Endothelial cell of umbilical vein (primary cell): ENCODE data around the gene DSG2. TPM values are rescaled to one million over a fixed set of nuclear protein-coding genes. Genes with fewer than 3 reads are reported as not detected.

Experiments
- BruUV-seq: library from RNA; stranded (reverse); fragments of 400-500 nt; replicated peaks from 2 replicates; lab custom pipeline; 2021; lab: Mats Ljungman, UMichigan
- CTCF ChIA-PET: fragments of 300-600, 350-600 bp; sonication (Branson Sonifier 250); formaldehyde crosslinking; loops from one replicate; lab custom pipeline; 2021; ENCODE audit warnings: antibody characterized with exemption, inconsistent platforms; lab: Charles Lee
- POLR2A ChIA-PET: fragments of 300-600, 350-600 bp; sonication (Branson Sonifier 250); formaldehyde crosslinking; loops from one replicate; lab custom pipeline; 2021; ENCODE audit warnings: antibody characterized with exemption, inconsistent platforms; lab: Charles Lee
- DNase-seq: peaks from one replicate; pipeline ENCODE4 v3.0.0-alpha.2; 2011; ENCODE audit warnings: low read depth, low spot score
- FAIRE-seq: peaks from 2 replicates; lab custom pipeline; 2011; peaks lifted over from hg19 to GRCh38; lab: Jason Lieb, UNC
- H2AFZ ChIP-seq: 2 replicates; pipeline ENCODE4 v1.6.0; 2012; ENCODE audit warnings: low read depth, low read length, control low read depth, inconsistent platforms
- H3K27ac ChIP-seq: 2 replicates; pipeline ENCODE4 v1.5.1; 2011; ENCODE audit warnings: low read depth, mild to moderate bottlenecking, control low read depth, low read length, moderate library complexity; ENCODE audit not compliant: insufficient read depth
- H3K27me3 ChIP-seq, 2 experiments: 2 replicates each; pipeline versions ENCODE4 v1.6.0 to v1.6.1; 2011; ENCODE audit warnings: low read length in 2 of 2, mixed read lengths in 1 of 2; ENCODE audit not compliant: control insufficient read depth in 2 of 2, insufficient read depth in 2 of 2
- H3K36me3 ChIP-seq, 2 experiments: 2 replicates in 1 of 2; 3 replicates in 1 of 2; pipeline ENCODE4 v1.5.1; 2011; ENCODE audit warnings: low read length in 2 of 2, mild to moderate bottlenecking in 1 of 2, moderate library complexity in 1 of 2; ENCODE audit not compliant: control insufficient read depth in 2 of 2, insufficient read depth in 2 of 2; ENCODE audit errors: extremely low read depth in 1 of 2
- H3K4me1 ChIP-seq: 3 replicates; pipeline ENCODE4 v1.5.1; 2011; ENCODE audit warnings: mild to moderate bottlenecking, low read length; ENCODE audit not compliant: control insufficient read depth, insufficient read depth; ENCODE audit errors: extremely low read depth
- H3K4me2 ChIP-seq: 2 replicates; pipeline ENCODE4 v1.6.1; 2011; ENCODE audit warnings: low read length, control low read depth, mixed read lengths; ENCODE audit not compliant: insufficient read depth
- H3K4me3 ChIP-seq, 3 experiments: fragments of 200-600 bp in 1 of 3; sonication (generic), shearing (Covaris generic) in 1 of 3; replicated peaks in 1 of 3; 2 replicates each; pipeline ENCODE4 v1.5.1; 2011 to 2016; ENCODE audit warnings: control low read depth in 3 of 3, low read length in 3 of 3, mild to moderate bottlenecking in 2 of 3, inconsistent platforms in 1 of 3, low read depth in 1 of 3, moderate library complexity in 1 of 3; ENCODE audit not compliant: insufficient read depth in 1 of 3
- H3K79me2 ChIP-seq: 2 replicates; pipeline ENCODE4 v1.6.0; 2012; ENCODE audit warnings: low read length, inconsistent platforms; ENCODE audit not compliant: control insufficient read depth, insufficient read depth
- H3K9ac ChIP-seq: replicated peaks from 2 replicates; pipeline ENCODE3; 2011; ENCODE audit warnings: low read length, control low read depth; ENCODE audit not compliant: insufficient read depth; ENCODE audit errors: extremely low read depth
- H3K9me1 ChIP-seq: replicated peaks from 3 replicates; pipeline ENCODE4 v1.6.0; 2011; ENCODE audit warnings: mild to moderate bottlenecking, low read length; ENCODE audit not compliant: control insufficient read depth, insufficient read depth; ENCODE audit errors: extremely low read depth
- H3K9me3 ChIP-seq: replicated peaks from 2 replicates; pipeline ENCODE4 v1.5.1; 2012; ENCODE audit warnings: low read length, inconsistent platforms; ENCODE audit not compliant: control insufficient read depth, insufficient read depth
- H4K20me1 ChIP-seq: replicated peaks from 2 replicates; pipeline ENCODE3; 2011; ENCODE audit warnings: mild to moderate bottlenecking, low read length; ENCODE audit not compliant: control insufficient read depth, insufficient read depth; ENCODE audit errors: extremely low read depth
- CTCF ChIP-seq, 2 donors: IDR thresholded peaks; 1 replicate in 1 of 2; 2 replicates in 1 of 2; pipeline ENCODE4 v1.5.1; 2011; ENCODE audit warnings: low read length in 2 of 2, mild to moderate bottlenecking in 2 of 2, moderate library complexity in 2 of 2, control low read depth in 1 of 2, inconsistent platforms in 1 of 2, low read depth in 1 of 2; ENCODE audit not compliant: insufficient read depth in 1 of 2; ENCODE audit errors: extremely low read depth in 1 of 2
- EZH2 ChIP-seq: IDR thresholded peaks from 2 replicates; pipeline ENCODE4 v1.6.1; 2012; ENCODE audit warnings: borderline replicate concordance, low read depth, mild to moderate bottlenecking, moderate library complexity, low read length, inconsistent platforms; ENCODE audit not compliant: severe bottlenecking
- FOS ChIP-seq: IDR thresholded peaks from 2 replicates; pipeline ENCODE4 v1.6.1; 2011; ENCODE audit warnings: mild to moderate bottlenecking, low read length, moderate library complexity, borderline replicate concordance; ENCODE audit not compliant: insufficient read depth
- GATA2 ChIP-seq: IDR thresholded peaks from 2 replicates; pipeline ENCODE4 v1.7.0; 2011; ENCODE audit warnings: low read depth, mild to moderate bottlenecking, moderate library complexity, mixed read lengths, low read length; ENCODE audit not compliant: insufficient read length, insufficient read depth
- JUN ChIP-seq: IDR thresholded peaks from 2 replicates; pipeline ENCODE4 v1.6.1; 2011; ENCODE audit warnings: borderline replicate concordance, low read depth; ENCODE audit not compliant: insufficient read length, insufficient read depth
- MAX ChIP-seq: IDR thresholded peaks from 2 replicates; pipeline ENCODE4 v1.6.1; 2011; ENCODE audit not compliant: insufficient read depth, insufficient read length
- MYC ChIP-seq: IDR thresholded peaks from one replicate; pipeline ENCODE4 v1.6.1; 2011; ENCODE audit warnings: mild to moderate bottlenecking, low read depth, low read length
- POLR2A ChIP-seq: IDR thresholded peaks from 2 replicates; pipeline ENCODE4 v1.6.1; 2012; ENCODE audit warnings: low read depth, mild to moderate bottlenecking, control low read depth, low read length
- POLR2AphosphoS5 ChIP-seq: IDR thresholded peaks from 2 replicates; pipeline ENCODE4 v1.6.1; 2012; ENCODE audit warnings: low read depth, mild to moderate bottlenecking, control low read depth, low read length, moderate library complexity; ENCODE audit not compliant: insufficient read depth
- dilution Hi-C: fragments of 300-500 bp; cut with MboI; formaldehyde crosslinking; loops from one replicate; pipeline ENCODE4 v1.15.0; 2019; ENCODE audit warnings: low sequenced_read_pairs; ENCODE audit not compliant: extremely low pct_ligation_motif_present
- intact Hi-C: fragments of 100-400 bp; cut with micrococcal nuclease; formaldehyde crosslinking; loops from one replicate; pipeline ENCODE4 v1.10.0; 2022
- polyA plus RNA-seq, 4 experiments: library from polyadenylated mRNA; depleted of rRNA in 3 of 4; stranded (reverse) in 3 of 4; unstranded in 1 of 4; fragments of >200 nt; gene quantifications; 2 replicates each; pipeline versions ENCODE4 v1.2.1 to v1.2.3, GENCODE V29; 2011 to 2012; ENCODE audit warnings: missing spikeins in 1 of 4
- total RNA-seq: library from RNA; stranded (reverse); gene quantifications from 2 replicates; pipeline ENCODE4 v1.2.3, GENCODE V29; 2021

DSG2 gene
- total and polyA plus RNA-seq, 2 donors (not counting 3 experiments of a cell fraction or from before 2014, with no cell fraction given), result 0.04 TPM

- Histone ChIP-seq H3K27ac (no peak overlapping the region), H3K79me2 (no peaks in the 10 kb centered on the region), H3K9me3 (no peaks in the 10 kb centered on the region), H4K20me1 (no peaks in the 10 kb centered on the region), H3K27me3 (no peaks in the 10 kb centered on the region), H3K9ac (no peak overlapping the region), H3K4me2 (no peak overlapping the region), H3K4me3 (no peak overlapping the region), H3K4me1 (no peaks in the 10 kb centered on the region), H3K36me3 (no peaks in the 10 kb centered on the region), H2AFZ (no peak overlapping the region), H3K9me1 (no peaks in the 10 kb centered on the region)
- intact Hi-C loops (no loop called here), dilution Hi-C loops (no loop called here)
- no TSS peak for BruUV-seq
- ChIA-PET POLR2A (no interaction called here), CTCF (no interaction called here)
- TF ChIP-seq MYC (no peak), EZH2 (no peak), POLR2AphosphoS5 (no peak), POLR2A (no peak), FOS (no peak), JUN (no peak), MAX (no peak), GATA2 (no peak), CTCF (IDR thresholded peaks at IDR 0.05; ENCODE audit: extremely low read depth in 1 of 2, insufficient read depth in 1 of 2, low read depth in 1 of 2, low read length in 2 of 2) (no peak)
- no peak for FAIRE-seq
- DNase-seq, result no peak
These were observed 28.3 kb upstream of the DSG2 start for GRCh38 chr18:31469629-31470028.
